Skeletal muscle tissue (tissue), 4 donors: ENCODE data around the gene OTOP1. TPM values are rescaled to one million over a fixed set of nuclear protein-coding genes. Genes with fewer than 3 reads are reported as not detected.
"Not testable (repeated sequence)": the region's sequence is repeated elsewhere in the genome, so short reads cannot be mapped to it uniquely, and the experiment has no call there.

Source experiments
- H3K27ac ChIP-seq: one replicate; pipeline ENCODE4 v1.7.0; 2013; ENCODE audit warnings: mild to moderate bottlenecking, low read depth, low read length, inconsistent platforms
- H3K27me3 ChIP-seq, 3 donors: one replicate each; pipeline ENCODE4 v1.7.0; 2013; ENCODE audit warnings: low read length in 3 of 3; ENCODE audit not compliant: control insufficient read depth in 3 of 3, insufficient read depth in 3 of 3
- H3K36me3 ChIP-seq, 3 donors: one replicate each; pipeline ENCODE4 v1.7.0; 2013; ENCODE audit warnings: low read length in 3 of 3; ENCODE audit not compliant: control insufficient read depth in 3 of 3, insufficient read depth in 3 of 3
- H3K4me1 ChIP-seq, 3 donors: one replicate each; pipeline ENCODE4 v1.7.0; 2013; ENCODE audit warnings: low read length in 3 of 3, mild to moderate bottlenecking in 3 of 3; ENCODE audit not compliant: control insufficient read depth in 3 of 3, insufficient read depth in 3 of 3
- H3K4me3 ChIP-seq, 3 donors: one replicate each; pipeline ENCODE4 v1.7.0; 2013; ENCODE audit warnings: low read length in 3 of 3
- H3K9ac ChIP-seq, 3 donors: one replicate each; pipeline ENCODE4 v1.7.0; 2013; ENCODE audit warnings: low read length in 3 of 3, mild to moderate bottlenecking in 3 of 3, moderate library complexity in 2 of 3, low read depth in 1 of 3
- H3K9me3 ChIP-seq, 3 donors: one replicate each; pipeline ENCODE4 v1.7.0; 2013; ENCODE audit warnings: low read length in 3 of 3; ENCODE audit not compliant: control insufficient read depth in 3 of 3
- total RNA-seq: library from RNA; depleted of rRNA; stranded (reverse); fragments of >200 nt; gene quantifications from one replicate; pipeline ENCODE4 v1.2.3, GENCODE V29; 2014
- donor health status: Osteomylitis.

The OTOP1 gene
- total RNA-seq, 1 donor from 2014 or later = not detected

- Histone ChIP-seq H3K9me3 (no peaks in the 10 kb centered on the region), H3K27ac (peak overlapping the region; percentile 90)
Measured at GRCh38 chr4:4247696-4248028, 20.9 kb upstream of the OTOP1 start.

GRCh38 chr4:4245172-4245571 lies 18.4 kb upstream of the OTOP1 start:
- H3K27ac ChIP-seq = no peak overlapping the region
- H3K27me3 ChIP-seq = no peaks in the 10 kb centered on the region
- H3K9ac ChIP-seq = no peak overlapping the region
- H3K4me3 ChIP-seq = no peak overlapping the region
- peaks cover 12 to 22% (median 14%) of the 10 kb centered on the region in 3 donors for H3K4me1 ChIP-seq
- H3K9me3 ChIP-seq = no peaks in the 10 kb centered on the region
- H3K36me3 ChIP-seq = peaks cover 16 to 43% (median 31%) of the 10 kb centered on the region in 3 donors

More at GRCh38 chr4:4247696-4248028, 20.9 kb upstream of the OTOP1 start:
- peak overlapping the region; percentile 83 to 92 (median 86) for H3K4me3 ChIP-seq
- peaks cover 0 to 5% (median 0%) of the 10 kb centered on the region in 3 donors for H3K27me3 ChIP-seq
- H3K36me3 ChIP-seq = peaks cover 12 to 28% (median 21%) of the 10 kb centered on the region in 3 donors
- H3K4me1 ChIP-seq = peaks cover 12 to 22% (median 14%) of the 10 kb centered on the region in 3 donors
- H3K9ac ChIP-seq = peak overlapping the region; percentile 96 to 97 (median 97)

GRCh38 chr4:4239551-4239950 lies 12.8 kb upstream of the OTOP1 start:
- not testable (repeated sequence) for H3K4me3 ChIP-seq, H3K9me3 ChIP-seq, H3K4me1 ChIP-seq, H3K27ac ChIP-seq, H3K9ac ChIP-seq, H3K27me3 ChIP-seq
- peaks cover 23 to 46% (median 41%) of the 10 kb centered on the region in 3 donors for H3K36me3 ChIP-seq

GRCh38 chr4:4233610-4234009 lies 6.9 kb upstream of the OTOP1 start:
- Histone ChIP-seq H3K9me3 (no peaks in the 10 kb centered on the region), H3K36me3 (peaks cover 11 to 13% (median 12%) of the 10 kb centered on the region in 3 donors), H3K27me3 (peaks cover 0 to 5% (median 3%) of the 10 kb centered on the region in 3 donors), H3K9ac (no peak overlapping the region), H3K27ac (no peak overlapping the region), H3K4me3 (no peak overlapping the region), H3K4me1 (no peaks in the 10 kb centered on the region)

DNA sequence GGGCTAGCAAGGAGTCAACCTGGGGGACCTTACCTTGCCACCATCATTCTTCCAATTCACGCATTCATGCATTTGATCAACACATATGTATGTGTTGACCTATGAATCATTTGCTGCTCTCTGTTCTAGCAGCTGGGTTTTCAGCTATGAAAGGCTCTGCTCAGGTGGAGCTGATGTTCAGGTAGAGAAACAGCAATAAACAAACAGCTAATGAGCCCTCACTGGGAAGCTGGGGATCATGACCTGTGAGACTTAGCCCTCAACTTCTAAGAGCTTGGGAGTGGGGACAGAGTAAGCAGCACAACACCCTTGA lies 1.6 kb upstream of the OTOP1 start:
- H3K4me3 ChIP-seq = no peak overlapping the region
- no peaks in the 10 kb centered on the region for H3K4me1 ChIP-seq
- peaks cover 29 to 40% (median 30%) of the 10 kb centered on the region in 3 donors for H3K27me3 ChIP-seq
- H3K9me3 ChIP-seq = no peaks in the 10 kb centered on the region
- H3K36me3 ChIP-seq = no peaks in the 10 kb centered on the region
- H3K27ac ChIP-seq = no peak overlapping the region
- H3K9ac ChIP-seq = no peak overlapping the region

DNA sequence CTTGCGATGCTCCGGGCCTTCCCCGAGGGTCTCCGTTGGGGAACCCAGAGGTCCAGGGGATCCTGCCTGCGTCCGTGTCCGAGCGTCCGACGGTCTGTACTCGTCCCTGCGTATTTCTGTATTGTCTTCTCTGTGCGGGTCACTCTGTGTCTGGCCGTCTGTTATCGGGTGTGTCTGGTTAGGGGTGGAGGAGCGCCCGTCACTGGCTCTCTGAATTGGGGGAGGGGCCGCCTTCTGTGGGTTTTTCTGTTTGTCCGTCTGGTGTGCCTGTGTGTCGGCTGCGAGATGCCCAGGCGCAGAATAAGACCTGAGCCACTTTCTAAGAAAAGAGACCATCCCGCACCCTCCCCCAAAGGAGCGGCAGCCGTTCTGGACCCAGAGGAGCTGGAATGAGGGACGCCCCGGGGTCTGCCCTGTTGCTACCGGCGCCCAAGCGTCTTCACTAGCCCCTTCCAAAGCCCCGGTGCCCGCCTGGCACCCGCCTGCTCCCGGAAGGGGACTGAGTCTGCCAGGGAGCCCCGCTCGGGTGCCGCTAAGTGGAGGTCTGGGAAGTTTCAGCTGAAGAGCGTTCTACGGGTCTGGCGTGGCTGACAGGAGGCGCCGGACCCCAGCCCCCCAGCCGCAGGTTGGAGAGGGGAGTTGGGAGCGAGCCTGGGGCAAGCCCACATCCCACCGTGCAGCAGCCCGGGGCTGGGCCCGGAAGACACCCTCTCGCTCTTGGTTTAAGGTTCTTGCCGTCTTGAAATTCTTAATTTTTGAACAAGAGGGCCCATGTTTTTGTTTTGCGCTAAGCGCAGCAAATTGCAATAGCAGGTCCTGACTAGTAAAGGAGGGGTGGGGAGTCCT lies 1.0 kb upstream of the OTOP1 start:
- Histone ChIP-seq H3K9me3 (no peaks in the 10 kb centered on the region), H3K4me3 (no peak overlapping the region), H3K9ac (no peak overlapping the region), H3K27me3 (peaks cover 30 to 43% (median 35%) of the 10 kb centered on the region in 3 donors), H3K4me1 (no peaks in the 10 kb centered on the region), H3K27ac (no peak overlapping the region), H3K36me3 (no peaks in the 10 kb centered on the region)

- no peak overlapping the region for H3K9ac ChIP-seq
- no peak overlapping the region for H3K4me3 ChIP-seq
- H3K27ac ChIP-seq = no peak overlapping the region
- no peaks in the 10 kb centered on the region for H3K9me3 ChIP-seq
- H3K27me3 ChIP-seq = peaks cover 30 to 43% (median 37%) of the 10 kb centered on the region in 3 donors
- H3K4me1 ChIP-seq = no peaks in the 10 kb centered on the region
- H3K36me3 ChIP-seq = no peaks in the 10 kb centered on the region
Measured at GRCh38 chr4:4225915-4226605, 669 bp downstream of the OTOP1 start.

- H3K36me3 ChIP-seq = no peaks in the 10 kb centered on the region
- peaks cover 0 to 3% (median 0%) of the 10 kb centered on the region in 3 donors for H3K27me3 ChIP-seq
Measured at GRCh38 chr4:4217113-4217512, 9.6 kb downstream of the OTOP1 start.

GRCh38 chr4:4216648-4217047 lies 10.1 kb downstream of the OTOP1 start:
- no peak overlapping the region for H3K27ac ChIP-seq
- H3K36me3 ChIP-seq = no peaks in the 10 kb centered on the region
- no peaks in the 10 kb centered on the region for H3K4me1 ChIP-seq
- H3K9me3 ChIP-seq = no peaks in the 10 kb centered on the region
- H3K9ac ChIP-seq = no peak overlapping the region
- peaks cover 0 to 3% (median 0%) of the 10 kb centered on the region in 3 donors for H3K27me3 ChIP-seq
- H3K4me3 ChIP-seq = no peak overlapping the region

More at GRCh38 chr4:4217113-4217512, 9.6 kb downstream of the OTOP1 start:
- no peak overlapping the region for H3K9ac ChIP-seq
- H3K4me3 ChIP-seq = no peak overlapping the region
- H3K9me3 ChIP-seq = no peaks in the 10 kb centered on the region
- no peaks in the 10 kb centered on the region for H3K4me1 ChIP-seq
- no peak overlapping the region for H3K27ac ChIP-seq

DNA sequence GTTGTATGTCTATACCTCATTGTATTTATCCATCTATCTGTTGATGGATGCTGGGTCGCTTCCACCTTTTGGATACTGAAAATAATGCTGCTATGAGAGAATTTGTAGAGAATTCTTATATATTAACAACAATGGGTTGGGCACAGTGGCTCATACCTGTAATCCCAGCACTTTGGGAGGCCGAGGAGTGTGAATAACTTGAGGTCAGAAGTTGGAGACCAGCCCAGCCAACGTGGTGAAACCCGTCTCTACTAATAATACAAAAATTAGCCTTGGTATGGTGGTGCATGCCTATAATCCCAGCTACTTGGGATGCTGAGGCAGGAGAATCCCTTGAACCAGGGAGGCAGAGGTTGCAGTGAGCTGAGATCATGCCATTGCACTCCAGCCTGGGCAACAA lies 13.1 kb downstream of the OTOP1 start:
- not testable (repeated sequence) for H3K27me3 ChIP-seq, H3K27ac ChIP-seq, H3K9ac ChIP-seq, H3K36me3 ChIP-seq, H3K4me1 ChIP-seq, H3K9me3 ChIP-seq, H3K4me3 ChIP-seq
